ENCODE results near the gene CFL2. TPM values are rescaled to one million over a fixed set of nuclear protein-coding genes. Genes with fewer than 3 reads are reported as not detected.

Gene CFL2
- total and polyA plus RNA-seq, 8 donors = 22.0 to 214 (median 43.0) TPM

- no peaks in the 10 kb centered on the region for H3K9me3 ChIP-seq
- H3K27me3 ChIP-seq = no peaks in the 10 kb centered on the region
- no peak overlapping the region for H3K27ac ChIP-seq
- intact Hi-C loops (cut with DNase I; ENCODE audit: low total_unique reads) = no loop called here
- TF ChIP-seq EP300 (IDR thresholded peaks at IDR 0.05) (no peak), POLR2AphosphoS5 (IDR thresholded peaks at IDR 0.05) (no peak), POLR2A (IDR thresholded peaks at IDR 0.05) (no peak)
- TF ChIP-seq, protein P1, sequence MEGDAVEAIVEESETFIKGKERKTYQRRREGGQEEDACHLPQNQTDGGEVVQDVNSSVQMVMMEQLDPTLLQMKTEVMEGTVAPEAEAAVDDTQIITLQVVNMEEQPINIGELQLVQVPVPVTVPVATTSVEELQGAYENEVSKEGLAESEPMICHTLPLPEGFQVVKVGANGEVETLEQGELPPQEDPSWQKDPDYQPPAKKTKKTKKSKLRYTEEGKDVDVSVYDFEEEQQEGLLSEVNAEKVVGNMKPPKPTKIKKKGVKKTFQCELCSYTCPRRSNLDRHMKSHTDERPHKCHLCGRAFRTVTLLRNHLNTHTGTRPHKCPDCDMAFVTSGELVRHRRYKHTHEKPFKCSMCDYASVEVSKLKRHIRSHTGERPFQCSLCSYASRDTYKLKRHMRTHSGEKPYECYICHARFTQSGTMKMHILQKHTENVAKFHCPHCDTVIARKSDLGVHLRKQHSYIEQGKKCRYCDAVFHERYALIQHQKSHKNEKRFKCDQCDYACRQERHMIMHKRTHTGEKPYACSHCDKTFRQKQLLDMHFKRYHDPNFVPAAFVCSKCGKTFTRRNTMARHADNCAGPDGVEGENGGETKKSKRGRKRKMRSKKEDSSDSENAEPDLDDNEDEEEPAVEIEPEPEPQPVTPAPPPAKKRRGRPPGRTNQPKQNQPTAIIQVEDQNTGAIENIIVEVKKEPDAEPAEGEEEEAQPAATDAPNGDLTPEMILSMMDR (IDR thresholded peaks at IDR 0.05) = no peak
- WGBS, 5 donors = 73 to 78% (median 74%) methylated on average over 3 of the region's 3 CpGs
- no peaks in the 10 kb centered on the region for H3K36me3 ChIP-seq
- H3K4me1 ChIP-seq = peaks cover 0 to 9% (median 4%) of the 10 kb centered on the region in 4 donors
- DNase-seq = no peak
- no peak overlapping the region for H3K4me3 ChIP-seq
Measured at GRCh38 chr14:34688470-34689206, 25.8 kb downstream of the CFL2 start.

GRCh38 chr14:34685819-34686428, 28.5 kb downstream of the CFL2 start:
- Histone ChIP-seq H3K27ac (no peak overlapping the region), H3K9me3 (no peaks in the 10 kb centered on the region), H3K36me3 (no peaks in the 10 kb centered on the region), H3K27me3 (no peaks in the 10 kb centered on the region), H3K4me1 (no peaks in the 10 kb centered on the region), H3K4me3 (no peak overlapping the region)
- DNase-seq = no peak
- TF ChIP-seq POLR2AphosphoS5 (IDR thresholded peaks at IDR 0.05) (no peak), POLR2A (IDR thresholded peaks at IDR 0.05) (no peak), EP300 (IDR thresholded peaks at IDR 0.05) (no peak)
- TF ChIP-seq, protein P1 (IDR thresholded peaks at IDR 0.05) = no peak
- 54 to 69% (median 63%) methylated on average over 7 of the region's 7 CpGs for WGBS, 5 donors
- intact Hi-C loops (cut with DNase I; ENCODE audit: low total_unique reads) = no loop called here

DNA sequence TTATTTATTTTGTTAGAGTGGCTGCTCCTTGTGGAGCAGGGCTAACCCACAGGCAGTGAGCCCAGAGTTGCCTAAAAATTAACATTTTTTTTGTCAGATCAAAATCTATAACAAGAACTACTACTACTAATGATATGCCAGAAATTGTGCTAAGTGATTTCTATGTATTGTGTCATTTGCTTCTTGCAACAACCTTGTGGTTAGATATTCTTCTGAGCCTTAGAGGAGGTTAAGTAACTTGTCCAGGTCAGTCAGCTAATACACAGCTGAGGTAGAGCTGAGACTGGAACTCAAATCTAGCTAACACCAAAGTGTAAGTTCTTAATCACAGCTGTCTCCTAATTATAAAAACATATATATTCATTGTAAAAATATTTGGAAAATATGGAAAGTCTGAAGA, 29.8 kb downstream of the CFL2 start:
- intact Hi-C loops (cut with DNase I; ENCODE audit: low total_unique reads) = no loop called here
- H3K9me3 ChIP-seq = no peaks in the 10 kb centered on the region
- TF ChIP-seq EP300 (IDR thresholded peaks at IDR 0.05) = no peak
- no peak for TF ChIP-seq POLR2AphosphoS5 (IDR thresholded peaks at IDR 0.05)
- H3K36me3 ChIP-seq = no peaks in the 10 kb centered on the region
- DNase-seq = no peak
- no peaks in the 10 kb centered on the region for H3K4me1 ChIP-seq
- H3K27me3 ChIP-seq = no peaks in the 10 kb centered on the region
- H3K27ac ChIP-seq = no peak overlapping the region
- H3K4me3 ChIP-seq = no peak overlapping the region

DNA sequence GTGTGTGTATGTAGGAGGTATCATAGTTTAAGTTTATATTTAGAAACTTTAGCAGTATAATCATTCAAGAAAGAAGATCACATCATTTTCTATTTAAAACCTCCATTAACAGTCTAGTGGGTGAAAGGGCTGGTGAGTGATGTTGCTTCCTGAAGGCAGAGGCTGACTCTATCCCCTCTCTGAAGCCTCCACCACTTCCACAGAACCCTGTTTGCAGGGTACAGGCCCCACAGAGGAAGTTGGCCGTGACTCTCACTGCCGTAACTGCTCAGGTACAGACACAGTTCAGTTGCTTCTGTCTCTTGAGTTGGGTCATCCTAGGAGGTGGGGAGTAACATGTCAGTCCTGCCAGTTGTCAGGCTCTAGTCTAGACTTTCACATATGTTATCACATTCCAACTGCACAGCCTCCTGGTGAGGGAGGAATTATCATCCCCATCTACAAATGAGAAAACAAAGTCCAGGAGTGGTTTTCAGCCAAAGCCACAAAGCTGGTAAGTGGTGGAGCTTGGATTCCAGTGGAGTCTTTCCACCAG, 31.5 kb downstream of the CFL2 start:
- no peaks in the 10 kb centered on the region for H3K9me3 ChIP-seq

More for the DNA sequence above, 31.5 kb downstream of the CFL2 start:
- H3K27ac ChIP-seq = no peak overlapping the region
- no peaks in the 10 kb centered on the region for H3K27me3 ChIP-seq
- no peak overlapping the region for H3K4me3 ChIP-seq
- H3K4me1 ChIP-seq = no peaks in the 10 kb centered on the region
- 63 to 75% (median 67%) methylated on average over 2 of the region's 2 CpGs for WGBS, 5 donors
- intact Hi-C loops (cut with DNase I; ENCODE audit: low total_unique reads) = no loop called here
- TF ChIP-seq EP300 (IDR thresholded peaks at IDR 0.05) (no peak), POLR2AphosphoS5 (IDR thresholded peaks at IDR 0.05) (no peak), POLR2A (IDR thresholded peaks at IDR 0.05) (no peak)
- TF ChIP-seq, protein P1 (IDR thresholded peaks at IDR 0.05) = no peak
- no peak for DNase-seq
- no peaks in the 10 kb centered on the region for H3K36me3 ChIP-seq
